Liver (tissue), 3 donors: Measurements from ENCODE around the gene LRRK1.

Source experiments
- HNF4A ChIP-seq, 2 donors: conservative IDR thresholded peaks; 2 replicates each; pipeline ENCODE4 v1.6.1; 2016; ENCODE audit warnings: antibody characterized with exemption in 2 of 2, mild to moderate bottlenecking in 2 of 2
- RAD21 ChIP-seq, 2 donors: IDR thresholded peaks; 2 replicates each; pipeline ENCODE4 v1.6.1; 2016; ENCODE audit warnings: antibody characterized with exemption in 2 of 2, mild to moderate bottlenecking in 2 of 2
- SP1 ChIP-seq: IDR thresholded peaks from 2 replicates; pipeline ENCODE4 v1.6.1; 2018; ENCODE audit warnings: antibody characterized with exemption, mild to moderate bottlenecking
- TAF1 ChIP-seq: conservative IDR thresholded peaks from 2 replicates; pipeline ENCODE4 v1.6.1; 2016; ENCODE audit warnings: antibody characterized with exemption, mild to moderate bottlenecking
- YY1 ChIP-seq: IDR thresholded peaks from 2 replicates; pipeline ENCODE4 v1.6.1; 2016; ENCODE audit warnings: antibody characterized with exemption, mild to moderate bottlenecking
- TF ChIP-seq, protein P1 (sequence below): fragments of 150-350 bp; IDR thresholded peaks from 2 replicates; pipeline ENCODE4 v1.5.1; 2017; ENCODE audit warnings: improper control_type of control experiment, low read depth, low read length; ENCODE audit not compliant: missing input control
- donor health status: healthy.
- donor health status: healthy.

DNA sequence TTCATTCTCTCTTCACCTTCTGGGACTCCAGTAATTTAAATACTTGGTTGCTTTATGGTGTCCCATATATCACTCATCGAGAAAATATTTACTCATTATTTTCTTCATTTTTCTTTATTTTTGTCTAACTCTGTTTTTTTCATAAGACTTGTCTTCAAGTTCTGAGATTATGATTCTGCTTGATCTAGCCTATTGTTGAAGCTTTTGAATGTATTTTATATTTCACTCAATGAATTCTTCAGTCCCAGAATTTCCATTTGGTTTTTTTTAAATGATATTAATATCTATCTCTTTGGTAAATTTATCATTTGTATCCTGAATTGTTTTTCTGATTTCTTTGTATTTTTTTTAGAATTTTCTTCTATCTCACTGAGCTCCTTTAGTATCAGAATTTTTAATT, 117.0 kb downstream of the LRRK1 start:
- TF ChIP-seq, protein P1, sequence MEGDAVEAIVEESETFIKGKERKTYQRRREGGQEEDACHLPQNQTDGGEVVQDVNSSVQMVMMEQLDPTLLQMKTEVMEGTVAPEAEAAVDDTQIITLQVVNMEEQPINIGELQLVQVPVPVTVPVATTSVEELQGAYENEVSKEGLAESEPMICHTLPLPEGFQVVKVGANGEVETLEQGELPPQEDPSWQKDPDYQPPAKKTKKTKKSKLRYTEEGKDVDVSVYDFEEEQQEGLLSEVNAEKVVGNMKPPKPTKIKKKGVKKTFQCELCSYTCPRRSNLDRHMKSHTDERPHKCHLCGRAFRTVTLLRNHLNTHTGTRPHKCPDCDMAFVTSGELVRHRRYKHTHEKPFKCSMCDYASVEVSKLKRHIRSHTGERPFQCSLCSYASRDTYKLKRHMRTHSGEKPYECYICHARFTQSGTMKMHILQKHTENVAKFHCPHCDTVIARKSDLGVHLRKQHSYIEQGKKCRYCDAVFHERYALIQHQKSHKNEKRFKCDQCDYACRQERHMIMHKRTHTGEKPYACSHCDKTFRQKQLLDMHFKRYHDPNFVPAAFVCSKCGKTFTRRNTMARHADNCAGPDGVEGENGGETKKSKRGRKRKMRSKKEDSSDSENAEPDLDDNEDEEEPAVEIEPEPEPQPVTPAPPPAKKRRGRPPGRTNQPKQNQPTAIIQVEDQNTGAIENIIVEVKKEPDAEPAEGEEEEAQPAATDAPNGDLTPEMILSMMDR: no peak
- TF ChIP-seq HNF4A (conservative IDR thresholded peaks at IDR 0.05) (no peak), RAD21 (IDR thresholded peaks at IDR 0.05) (no peak), YY1 (no peak), SP1 (no peak), TAF1 (no peak)
